ENCODE measurements around the gene GSK3B.
"Not testable (repeated sequence)": the region's sequence is repeated elsewhere in the genome, so short reads cannot be mapped to it uniquely, and the experiment has no call there.

Gene GSK3B

DNA sequence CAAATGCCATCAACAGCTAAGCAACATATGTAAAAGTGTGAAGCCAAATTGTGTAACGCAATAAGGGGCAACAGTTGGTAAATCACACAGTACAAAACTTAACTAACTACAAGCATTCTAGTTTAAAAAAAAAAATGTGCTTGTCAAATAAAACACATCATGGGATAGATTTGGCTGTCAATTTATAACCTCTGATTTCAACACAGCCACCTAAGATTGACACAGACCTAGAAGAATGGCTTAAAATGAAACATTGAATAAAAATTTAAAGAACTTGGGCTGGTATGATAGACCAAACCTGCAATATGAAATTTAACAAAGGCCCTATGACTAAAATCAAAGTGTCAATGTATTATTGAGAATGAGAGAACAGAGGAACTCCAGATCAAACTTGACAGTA, 164.0 kb downstream of the GSK3B start:
- no peak for DNase-seq

DNA sequence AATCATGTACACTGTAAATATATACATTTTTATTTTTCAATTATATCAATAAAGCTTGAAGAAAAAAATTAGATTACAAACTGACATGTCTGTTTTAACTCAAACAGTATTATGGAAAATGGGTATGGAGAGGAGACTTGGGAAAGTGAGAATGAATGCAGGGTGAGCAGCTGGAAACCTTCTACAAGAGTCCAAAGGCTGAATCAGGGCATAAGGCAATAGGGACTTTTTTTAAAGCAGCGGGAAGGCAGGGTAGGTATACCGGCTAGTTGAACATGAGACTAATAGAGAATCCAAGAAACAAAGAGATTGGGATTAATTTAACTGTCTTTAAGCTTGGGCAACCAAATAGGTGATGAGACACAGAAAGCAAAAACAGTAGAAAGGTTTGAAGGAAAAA, 167.1 kb downstream of the GSK3B start:
- DNase-seq: no peak

DNA sequence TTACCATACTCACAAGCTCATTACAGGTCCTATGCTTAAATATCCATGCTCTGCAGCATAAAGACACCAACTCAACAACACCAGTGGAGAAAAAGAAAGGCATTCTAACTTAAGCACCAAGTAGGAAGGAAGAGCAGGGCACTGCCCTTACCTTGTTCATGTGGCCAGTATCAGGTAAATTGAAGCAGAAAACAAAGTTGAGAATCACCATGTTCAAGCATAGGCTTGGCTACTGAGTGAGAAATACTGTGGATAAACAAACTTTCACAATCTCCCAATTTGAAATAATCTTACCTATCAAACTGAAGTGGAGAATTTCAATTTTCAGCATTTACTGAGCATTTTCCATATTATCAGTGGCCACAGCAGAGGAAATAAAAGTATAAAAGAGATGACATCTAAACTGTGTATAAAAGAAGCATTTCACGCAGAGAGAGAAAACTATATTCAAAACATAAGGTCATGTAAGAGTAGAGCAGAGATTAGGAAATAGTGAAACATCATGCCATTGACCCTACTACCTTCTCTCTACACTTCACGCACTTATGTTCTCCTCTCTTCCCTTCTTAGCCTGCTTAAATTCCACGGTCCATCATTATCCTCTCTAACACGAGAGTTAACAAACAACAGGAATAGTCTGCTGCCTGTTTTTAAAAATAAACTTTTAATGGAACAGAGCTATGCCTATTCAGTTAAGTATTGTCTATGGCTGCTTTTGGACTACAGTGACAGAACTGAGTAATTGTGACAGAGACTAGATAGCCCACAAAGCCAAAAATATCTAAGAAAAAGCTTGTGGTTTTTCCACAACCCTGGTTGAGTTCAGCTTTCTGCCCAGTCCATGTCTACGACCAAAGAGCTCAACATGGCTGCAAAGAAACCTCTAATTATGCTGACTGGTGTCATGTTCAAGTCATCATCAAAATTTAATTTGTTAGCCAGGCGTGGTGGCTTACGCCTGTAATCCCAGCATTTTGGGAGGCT, 169.8 kb downstream of the GSK3B start:
- no peak for DNase-seq

DNA sequence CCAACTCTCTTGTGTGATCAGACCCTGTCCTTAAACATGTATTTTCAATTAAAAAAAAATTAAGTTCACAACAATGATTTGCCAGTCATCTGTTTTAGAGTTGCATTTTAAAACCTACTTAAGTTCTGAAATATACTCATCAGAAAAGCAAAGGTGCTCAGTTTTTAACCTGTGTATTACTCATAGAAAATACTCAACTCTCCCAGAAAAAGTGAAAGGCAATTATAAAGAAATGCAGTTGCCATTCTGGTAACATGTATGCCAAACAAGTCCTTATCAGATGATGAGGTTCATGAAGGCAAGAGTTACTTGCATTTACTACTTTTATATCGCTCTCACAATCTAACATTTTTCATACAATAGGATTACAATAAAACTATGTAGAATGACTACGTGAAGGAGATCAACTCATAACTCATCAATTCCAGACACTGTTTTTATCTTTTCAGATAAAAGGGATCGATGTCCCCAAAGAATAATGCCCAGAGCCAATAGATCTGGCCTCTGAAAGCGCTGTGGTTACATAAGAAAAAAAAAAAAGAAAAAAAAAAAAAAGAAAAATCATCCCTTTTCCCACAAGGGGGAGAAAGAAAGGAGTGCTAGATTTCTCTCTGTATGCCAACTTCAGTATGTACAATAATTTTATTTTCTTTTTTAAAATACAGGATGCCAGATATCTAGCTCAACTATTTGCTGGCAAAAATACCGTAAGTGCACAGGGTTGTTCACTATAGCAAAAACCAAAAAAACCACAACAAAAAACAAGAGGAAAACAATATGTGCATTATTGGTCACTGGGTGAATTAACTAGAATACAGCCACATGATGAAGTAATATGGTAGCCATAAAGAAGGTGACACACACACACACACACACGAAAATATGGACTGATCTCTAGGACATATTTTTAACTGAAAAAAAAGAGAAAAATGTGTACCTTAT, 175.0 kb downstream of the GSK3B start:
- no peak for DNase-seq

DNA sequence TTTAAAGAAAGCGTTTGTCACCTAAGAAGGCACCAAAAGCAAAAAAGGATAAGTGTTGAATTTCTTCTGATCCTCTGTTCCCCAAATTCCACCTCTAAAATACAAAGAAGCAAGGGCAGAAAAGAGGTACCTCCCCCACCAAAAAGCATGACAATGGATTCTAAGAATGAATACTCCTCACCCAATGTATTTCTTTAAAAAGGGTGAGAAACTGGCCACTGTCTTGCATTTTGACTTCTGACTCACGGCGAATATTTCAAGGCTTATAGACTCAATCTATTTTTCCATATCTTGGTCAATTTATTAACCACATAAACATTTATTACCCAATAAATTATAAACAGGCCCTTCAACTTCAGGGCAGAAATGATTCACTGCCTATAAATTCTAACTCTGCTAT, 181.2 kb downstream of the GSK3B start:
- DNase-seq: peak; percentile 75

DNA sequence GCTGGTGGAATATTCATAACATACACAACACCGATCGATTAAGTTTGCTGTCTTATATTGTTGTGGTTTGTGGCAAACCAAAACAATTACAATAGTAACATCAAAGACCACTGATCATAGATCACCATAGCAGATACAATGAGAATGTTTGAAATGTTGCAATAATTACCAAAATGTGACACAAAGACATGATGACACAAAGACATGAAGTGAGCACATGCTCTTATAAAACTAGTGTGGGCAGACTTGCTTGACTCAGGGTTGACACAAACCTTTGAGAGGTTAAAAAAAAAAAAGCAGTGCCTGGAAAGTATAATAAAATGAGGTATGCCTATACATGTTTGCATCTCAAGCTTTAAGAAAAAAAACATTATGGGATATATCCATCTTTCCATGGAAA, 182.0 kb downstream of the GSK3B start:
- no peak for DNase-seq

DNA sequence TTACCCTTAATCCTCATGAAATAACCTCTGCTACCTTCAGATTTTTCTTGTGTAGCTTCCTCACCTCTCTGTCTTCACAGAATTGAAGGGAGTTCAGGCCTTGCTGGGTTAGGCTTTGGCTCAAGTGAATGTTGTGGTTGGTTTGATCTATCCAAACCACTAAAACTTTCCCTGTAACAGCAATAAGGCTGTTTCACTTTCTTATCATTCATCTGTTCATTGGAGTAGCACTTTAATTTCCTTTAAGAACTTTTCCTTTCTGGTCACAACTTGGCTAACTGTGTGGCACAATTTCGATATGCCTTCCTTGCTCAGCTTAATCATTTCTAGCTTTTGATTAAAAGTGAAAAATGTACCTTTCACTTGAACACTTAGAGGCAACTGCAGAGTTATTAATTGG, 182.5 kb downstream of the GSK3B start:
- no peak for DNase-seq

DNA sequence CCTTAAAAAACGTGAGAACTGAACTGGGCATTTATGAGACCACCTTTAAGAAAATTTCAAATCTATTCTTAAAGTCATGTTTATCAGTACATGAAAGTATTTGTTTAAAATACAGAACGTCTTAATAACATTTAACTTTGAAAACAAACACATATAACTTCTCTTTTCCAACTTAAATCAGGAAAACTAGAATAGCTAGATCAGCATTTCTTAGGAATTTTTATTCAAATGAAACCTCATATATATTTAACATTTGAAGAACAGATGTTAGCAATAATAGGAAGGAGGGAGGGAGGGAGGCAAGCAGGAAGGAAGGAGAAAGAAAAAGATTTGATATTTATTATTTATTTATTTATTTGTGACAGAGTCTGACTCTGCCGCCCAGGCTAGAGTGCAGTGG, 192.2 kb downstream of the GSK3B start:
- no peak for DNase-seq

DNA sequence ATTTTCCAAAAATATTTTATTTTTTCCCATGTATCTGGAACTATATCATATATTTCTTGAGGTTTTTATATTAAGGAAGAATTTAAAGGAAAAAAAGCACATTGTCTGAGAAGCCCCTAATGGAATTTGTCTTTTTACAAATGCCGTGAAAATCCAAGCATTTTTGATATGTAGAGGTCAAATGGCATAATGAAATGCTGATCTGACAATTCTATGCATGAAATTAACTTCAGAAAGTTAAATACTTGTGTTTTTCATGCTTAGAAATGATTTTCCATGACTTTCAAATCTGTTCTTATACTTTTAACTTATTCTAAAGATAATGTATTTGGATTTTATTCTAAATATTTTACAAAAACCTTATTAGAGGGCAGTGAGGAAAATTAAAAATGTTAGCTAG, 193.1 kb downstream of the GSK3B start:
- DNase-seq: no peak

DNA sequence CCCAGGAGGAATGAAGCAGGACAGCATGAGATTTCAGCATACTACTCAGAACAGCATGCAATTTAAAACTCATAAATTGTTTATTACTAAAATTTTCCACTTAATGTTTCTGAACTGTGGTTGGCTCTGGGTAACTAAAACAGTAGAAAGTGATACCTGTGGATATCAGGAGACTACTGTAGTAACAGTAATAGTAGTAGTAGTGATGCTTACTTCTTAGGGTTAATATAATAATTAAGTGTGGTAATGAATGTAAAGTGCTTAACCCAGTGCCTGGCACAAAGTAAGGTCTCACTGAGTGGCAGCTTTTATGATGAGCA, 195.1 kb downstream of the GSK3B start:
- DNase-seq: no peak

DNA sequence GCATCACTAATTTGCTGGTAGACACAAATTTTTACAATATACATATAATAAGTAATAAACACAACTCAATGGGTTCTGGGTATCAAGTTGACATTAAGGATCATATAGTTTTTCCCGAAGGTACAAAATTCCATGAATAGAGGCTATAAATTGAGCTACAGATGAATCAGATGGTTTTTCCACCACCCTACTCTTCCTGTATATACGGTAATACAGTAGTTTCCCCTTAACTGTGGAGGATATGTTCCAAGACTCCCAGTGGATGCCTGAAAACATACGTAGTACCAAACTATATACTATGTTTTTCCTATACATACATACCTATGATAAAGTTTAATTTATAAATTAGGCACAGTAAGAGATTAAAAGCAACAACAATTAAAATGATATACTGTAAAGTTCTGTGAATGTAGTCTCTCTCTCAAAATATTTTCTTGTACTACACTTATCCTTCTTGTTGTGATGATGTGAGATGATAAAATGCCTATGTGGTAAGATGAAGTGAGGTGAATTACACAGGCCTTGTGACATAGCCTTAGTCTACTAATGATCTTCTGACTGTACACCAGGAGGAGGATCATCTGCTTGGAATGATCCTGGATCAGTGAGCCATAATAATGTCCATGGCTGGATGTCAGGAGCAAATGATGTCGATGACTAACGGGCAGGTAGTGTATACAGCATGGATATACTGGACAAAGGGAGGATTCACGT, 195.6 kb downstream of the GSK3B start:
- DNase-seq: no peak

DNA sequence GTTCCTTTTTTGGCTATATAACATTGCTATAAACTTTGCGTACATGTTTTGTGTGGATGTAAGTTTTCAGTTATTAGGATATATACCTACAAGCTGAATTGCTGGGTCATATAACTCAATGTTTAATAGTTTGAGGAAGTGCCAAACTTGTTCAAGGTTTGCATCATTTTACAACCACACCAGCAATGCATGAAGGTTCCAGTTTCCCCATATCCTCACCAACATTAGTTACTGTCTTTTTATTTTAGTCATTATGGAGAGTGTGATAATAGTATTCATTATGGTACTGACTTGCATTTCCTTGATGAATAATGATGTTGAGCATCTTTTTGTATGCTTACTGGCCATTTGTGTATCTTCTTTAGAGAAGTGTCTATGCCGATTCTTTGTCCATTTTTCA, 200.1 kb downstream of the GSK3B start:
- no peak for DNase-seq

DNA sequence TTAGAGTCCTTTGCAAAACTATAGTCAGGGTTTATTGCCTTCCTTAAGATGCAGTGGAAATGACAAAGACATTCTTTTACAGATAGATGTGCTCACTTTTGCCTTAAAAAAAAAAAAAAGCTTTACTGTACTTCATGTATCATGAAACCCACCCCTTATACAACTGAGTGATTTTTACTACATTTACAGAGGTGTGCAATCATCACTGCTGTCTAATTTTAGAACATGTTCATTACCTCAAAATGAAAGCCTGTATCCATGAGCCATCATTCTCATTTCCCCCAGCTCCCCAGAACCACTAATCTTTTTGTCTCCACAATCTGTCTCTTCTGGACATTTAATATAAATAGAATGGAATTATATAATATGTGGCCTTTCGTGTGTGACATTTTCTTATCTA, 200.5 kb downstream of the GSK3B start:
- no peak for DNase-seq

DNA sequence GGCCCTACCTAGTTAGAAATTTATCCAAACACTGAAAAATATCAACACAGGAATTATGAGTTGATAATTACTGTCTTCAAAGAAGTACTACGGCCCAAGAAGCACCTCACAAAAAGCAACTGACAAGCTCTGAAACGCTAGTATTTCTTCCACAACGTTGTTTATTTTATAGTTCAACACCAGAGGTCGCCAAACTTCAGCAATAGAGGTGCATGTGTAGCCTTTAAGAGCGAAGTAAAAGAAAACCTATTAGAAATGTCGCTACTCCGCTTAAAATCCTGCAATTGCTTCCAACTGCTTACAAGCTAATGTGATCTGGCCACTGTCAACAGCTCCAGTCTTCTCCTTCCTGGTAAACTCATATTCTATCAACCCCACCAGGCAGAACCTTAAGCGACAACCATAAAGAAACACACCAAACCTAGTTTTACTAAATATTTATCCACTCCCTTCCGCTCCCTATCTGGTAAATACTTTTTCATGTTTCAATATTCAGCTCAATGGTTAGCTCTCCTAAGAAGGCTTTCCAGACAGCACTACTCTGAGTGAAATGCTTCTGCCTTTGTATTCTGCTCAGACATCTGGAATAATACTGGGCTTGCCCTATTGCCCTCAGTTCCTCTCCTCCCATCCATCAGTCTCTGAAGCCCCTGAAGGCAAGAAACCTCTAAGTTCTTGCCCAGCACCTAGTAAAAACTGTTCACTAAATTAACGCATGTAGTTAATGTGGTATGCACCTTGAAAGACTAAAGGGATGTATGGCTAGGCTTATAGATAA, 202.1 kb downstream of the GSK3B start:
- DNase-seq: peak; percentile 67

DNA sequence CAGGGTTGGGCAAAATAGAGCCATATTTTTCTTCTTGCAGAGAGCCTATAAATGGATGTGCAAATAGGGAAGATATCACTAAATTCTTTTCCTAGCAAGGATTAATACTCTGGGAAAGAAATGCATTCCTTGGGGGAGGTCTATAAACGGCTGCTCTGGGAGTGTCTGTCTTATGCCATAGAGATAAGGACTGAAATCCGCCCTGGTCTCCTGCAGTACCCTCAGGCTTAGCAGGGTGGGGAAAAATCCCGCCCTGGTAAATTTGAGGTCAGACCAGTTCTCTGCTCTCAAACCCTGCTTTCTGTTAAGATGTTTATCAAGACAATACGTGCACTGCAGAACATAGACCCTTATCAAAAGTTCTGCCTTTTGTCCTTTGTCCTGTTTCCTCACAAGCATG, 205.6 kb downstream of the GSK3B start:
- not testable (repeated sequence) for DNase-seq

DNA sequence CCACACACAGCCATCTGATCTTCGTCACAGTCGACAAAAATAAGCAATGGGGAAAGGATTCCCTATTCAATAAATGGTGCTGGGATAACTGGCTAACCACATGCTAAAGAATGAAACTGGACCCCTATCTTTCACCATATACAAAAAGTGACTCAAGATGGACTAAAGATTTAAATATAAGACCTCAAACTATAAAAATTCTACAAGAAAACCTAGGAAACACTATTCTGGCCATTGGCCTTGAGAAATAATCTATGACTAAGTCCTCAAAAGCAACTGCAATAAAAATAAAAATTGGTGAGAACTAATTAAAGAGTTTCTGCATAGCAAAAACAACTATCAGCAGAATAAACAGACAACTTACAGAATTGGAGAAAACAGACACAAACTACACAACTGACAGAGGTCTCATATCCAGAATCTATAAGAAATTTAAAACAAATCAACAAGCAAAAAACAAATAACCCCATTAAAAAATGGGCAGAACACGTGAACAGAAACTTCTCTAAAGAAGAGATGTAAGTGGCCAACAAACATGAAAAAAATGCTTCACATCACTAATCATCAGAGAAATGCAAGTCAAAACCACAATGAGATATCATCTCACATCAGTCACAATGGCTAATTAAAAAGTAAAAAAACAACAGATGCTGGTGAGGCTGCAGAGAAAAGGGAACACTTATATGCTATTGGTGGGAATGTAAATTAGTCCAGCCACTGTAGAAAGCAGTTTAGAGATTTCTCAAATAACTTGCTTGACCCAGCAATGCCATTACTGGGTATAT, 208.3 kb downstream of the GSK3B start:
- DNase-seq: peak; percentile 51

DNA sequence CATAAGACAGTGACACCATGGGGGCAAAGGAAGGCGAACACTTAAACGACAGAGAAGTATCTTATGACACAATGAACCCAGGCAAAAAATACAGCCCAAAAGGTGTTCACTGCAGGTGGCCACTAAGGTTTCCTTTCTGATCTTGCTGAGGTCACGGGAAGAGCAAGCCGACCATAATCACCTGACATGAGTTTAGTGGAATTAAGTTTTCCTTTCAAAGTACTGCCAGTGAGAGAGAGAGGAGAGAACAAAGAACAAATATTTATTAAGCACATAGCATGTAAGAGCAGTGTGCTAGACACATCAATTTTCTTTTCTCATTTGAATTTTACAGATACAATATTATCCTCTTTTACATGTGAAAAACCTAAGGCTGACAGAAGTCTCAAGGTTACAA, 210.1 kb downstream of the GSK3B start:
- DNase-seq: no peak

DNA sequence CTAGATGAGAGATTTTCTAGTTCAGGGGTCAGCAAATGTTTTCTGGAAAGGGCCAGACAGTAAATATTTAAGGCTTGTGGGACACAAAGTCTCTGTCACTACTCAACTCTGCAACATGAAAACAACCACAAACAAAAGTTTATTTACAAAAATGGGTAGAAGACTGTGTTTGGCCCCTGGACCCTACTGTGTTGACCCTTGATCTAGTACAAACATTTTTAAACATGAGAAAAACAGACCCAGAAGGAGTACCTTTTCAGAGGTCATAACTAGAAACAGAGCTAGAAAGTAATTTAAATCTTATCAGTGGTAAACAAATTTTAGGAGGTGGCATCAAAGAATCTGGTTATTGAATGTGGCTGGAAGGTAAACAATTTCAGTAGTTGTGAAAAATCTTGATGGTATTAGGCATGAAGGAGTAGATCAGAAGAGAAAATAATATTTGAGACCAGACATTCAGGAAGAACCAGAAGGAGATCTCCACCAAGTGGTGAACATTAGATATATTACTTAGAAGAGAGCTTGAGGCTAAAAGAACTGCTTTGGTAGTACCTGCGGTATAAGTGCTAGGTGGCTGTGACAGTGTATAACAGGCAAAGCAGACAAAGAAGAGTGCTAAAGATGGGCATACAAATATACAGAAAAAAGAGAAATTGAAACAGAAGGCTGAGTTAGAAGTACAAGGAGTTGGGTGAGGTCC, 210.6 kb downstream of the GSK3B start:
- DNase-seq: no peak

DNA sequence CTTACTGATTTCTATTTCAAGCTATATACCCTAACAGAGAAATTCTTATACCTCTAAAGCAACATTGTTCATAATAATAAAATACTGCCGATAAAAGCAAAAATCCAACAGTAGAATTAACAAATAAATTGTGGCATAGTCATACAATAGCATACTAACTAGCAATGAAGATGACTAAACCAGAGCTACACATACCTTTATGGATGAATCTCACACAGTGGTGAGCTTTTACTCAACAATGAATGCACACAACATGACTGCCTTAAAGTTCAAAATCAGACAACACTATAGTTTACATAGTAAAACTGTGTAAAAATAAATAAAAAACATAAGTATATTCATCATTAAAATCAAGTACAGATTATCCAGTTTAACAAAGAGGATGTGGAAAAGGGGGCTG, 213.3 kb downstream of the GSK3B start:
- peak; percentile 7 for DNase-seq

DNA sequence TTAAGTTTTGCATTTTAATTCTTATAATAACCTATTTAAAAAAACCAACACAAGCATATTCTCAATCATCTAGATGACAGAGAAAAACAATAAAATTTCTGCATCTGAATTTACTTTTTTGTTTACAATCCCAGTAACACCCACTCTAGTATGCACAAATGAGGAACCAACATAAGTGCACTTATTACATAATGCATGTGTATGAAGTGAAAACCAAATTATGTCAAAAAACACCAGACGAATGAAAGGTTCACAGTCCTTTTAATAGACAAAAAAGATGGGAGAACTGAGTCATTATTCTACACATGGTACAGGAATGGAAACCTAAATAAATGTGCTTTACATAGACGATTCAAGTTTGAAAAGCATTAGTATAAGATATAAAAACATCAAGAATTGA, 220.6 kb downstream of the GSK3B start:
- DNase-seq: no peak

DNA sequence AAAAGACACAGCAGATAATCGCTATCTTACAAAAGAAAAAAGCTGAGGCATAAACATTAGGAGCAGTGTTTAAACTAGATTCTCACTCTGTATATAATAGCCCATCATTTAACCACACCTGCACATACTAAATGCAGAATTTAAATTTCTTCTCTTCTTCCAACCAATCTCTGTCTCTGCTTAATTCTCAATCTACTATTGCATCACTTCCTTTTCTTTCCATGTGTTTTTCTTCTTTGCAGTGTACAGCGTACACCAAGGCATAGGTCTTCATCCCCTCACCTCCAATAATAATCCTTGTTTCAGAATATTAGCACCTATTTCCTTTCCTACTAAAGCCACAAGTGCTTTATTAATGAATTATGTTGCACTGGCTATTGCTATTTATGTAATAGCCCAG, 221.5 kb downstream of the GSK3B start:
- no peak for DNase-seq

All from EL (cell line).